Astrocyte of the cerebellum (primary cell): ENCODE results near the gene PLA2G4C.

Source experiments
- DNase-seq: peaks from one replicate; pipeline ENCODE4 v3.0.0-alpha.2; 2011; ENCODE audit warnings: low read depth
- H3K4me3 ChIP-seq: 2 replicates; pipeline ENCODE4 v1.5.1; 2011; ENCODE audit warnings: mild to moderate bottlenecking, low read depth, low read length, moderate library complexity
- CTCF ChIP-seq: IDR thresholded peaks from 2 replicates; pipeline ENCODE4 v1.5.1; 2012; ENCODE audit warnings: low read length, low read depth, moderate library complexity, mild to moderate bottlenecking; ENCODE audit errors: missing control alignments
- in situ Hi-C: cut with HindIII; loops from 2 replicates; pipeline ENCODE4 v1.10.0; 2017; ENCODE audit warnings: low sequenced_read_pairs

PLA2G4C gene

GRCh38 chr19:48059331-48059730, 51.3 kb downstream of the PLA2G4C start:
- no peak overlapping the region for H3K4me3 ChIP-seq
- in situ Hi-C loops: no loop called here
- no peak for DNase-seq
- no peak for TF ChIP-seq CTCF

- no peak for DNase-seq
- TF ChIP-seq CTCF: no peak
- H3K4me3 ChIP-seq: no peak overlapping the region
- in situ Hi-C loops: no loop called here
Measured at GRCh38 chr19:48053856-48054255, 56.8 kb downstream of the PLA2G4C start.

- TF ChIP-seq CTCF: no peak
- DNase-seq: no peak
- H3K4me3 ChIP-seq: no peak overlapping the region
- in situ Hi-C loops: no loop called here
Measured at GRCh38 chr19:48053076-48053475, 57.5 kb downstream of the PLA2G4C start.

GRCh38 chr19:48051335-48052033, 59.1 kb downstream of the PLA2G4C start:
- TF ChIP-seq CTCF: no peak

GRCh38 chr19:48044561-48044960, 66.1 kb downstream of the PLA2G4C start:
- H3K4me3 ChIP-seq: no peak overlapping the region
- DNase-seq: no peak
- no peak for TF ChIP-seq CTCF
- in situ Hi-C loops: no loop called here

More at GRCh38 chr19:48051335-48052033, 59.1 kb downstream of the PLA2G4C start:
- no peak for DNase-seq
- H3K4me3 ChIP-seq: no peak overlapping the region
- in situ Hi-C loops: no loop called here

GRCh38 chr19:48043675-48044258, 66.8 kb downstream of the PLA2G4C start, which contains the start of gene CABP5:
CABP5 (minus strand) TSS chr19:48044079; CDS start chr19:48043922, 157 bp downstream.
- no peak for DNase-seq
- in situ Hi-C loops: no loop called here
- no peak for TF ChIP-seq CTCF
- no peak within 1 kb of the TSS for H3K4me3 ChIP-seq
